GM18508 (cell line): ENCODE data around the gene RPL11.
"Not testable (repeated sequence)": the region's sequence is repeated elsewhere in the genome, so short reads cannot be mapped to it uniquely, and the experiment has no call there.

Experiments
- ATAC-seq: cut with Tn5 transposase; IDR thresholded peaks from one replicate; pipeline ENCODE4 v1.9.1; 2021; ENCODE audit warnings: moderate number of reproducible peaks; ENCODE audit not compliant: insufficient read depth, unreplicated experiment

The RPL11 gene

GRCh38 chr1:23691499-23692307, at the start of gene RPL11:
Gene RPL11 (plus strand): TSS chr1:23691806. CDS start chr1:23691824, 18 bp downstream.
- ATAC-seq: no peak

GRCh38 chr1:23643736-23644554, 47.7 kb upstream of the RPL11 start:
- no peak for ATAC-seq

- no peak for ATAC-seq
These were observed 47.1 kb upstream of the RPL11 start for GRCh38 chr1:23644555-23644866.

GRCh38 chr1:23645338-23645737, 46.3 kb upstream of the RPL11 start:
- no peak for ATAC-seq

GRCh38 chr1:23646091-23646490, 45.5 kb upstream of the RPL11 start:
- ATAC-seq: no peak

- ATAC-seq: no peak
These were observed 45.1 kb upstream of the RPL11 start for GRCh38 chr1:23646541-23646940.

GRCh38 chr1:23648576-23648975, 43.0 kb upstream of the RPL11 start:
- ATAC-seq: no peak

- not testable (repeated sequence) for ATAC-seq
These were observed 42.4 kb upstream of the RPL11 start for GRCh38 chr1:23649157-23649556.

- ATAC-seq: no peak
These were observed 41.1 kb upstream of the RPL11 start for GRCh38 chr1:23650344-23650990.

- no peak for ATAC-seq
These were observed 40.4 kb upstream of the RPL11 start for GRCh38 chr1:23651069-23651808.

GRCh38 chr1:23657659-23658275, 33.8 kb upstream of the RPL11 start:
- ATAC-seq: no peak

- no peak for ATAC-seq
These were observed 30.9 kb upstream of the RPL11 start for GRCh38 chr1:23660671-23661070.

- ATAC-seq: no peak
These were observed 29.7 kb upstream of the RPL11 start for GRCh38 chr1:23661887-23662286.

- ATAC-seq: no peak
These were observed 26.5 kb upstream of the RPL11 start for GRCh38 chr1:23664837-23665795.

GRCh38 chr1:23667411-23667810, 24.2 kb upstream of the RPL11 start:
- ATAC-seq: no peak

- ATAC-seq: no peak
These were observed 20.9 kb upstream of the RPL11 start for GRCh38 chr1:23670709-23671108.

- no peak for ATAC-seq
These were observed 18.4 kb upstream of the RPL11 start for GRCh38 chr1:23673086-23673813.

- no peak for ATAC-seq
These were observed 11.8 kb upstream of the RPL11 start for GRCh38 chr1:23679815-23680214.
